Heart left ventricle (tissue), 13 donors: ENCODE data around the gene AKAP13.

ENCODE experiments used
- POLR2A ChIP-seq, 2 donors: fragments of 450-650 bp; IDR thresholded peaks; one replicate each; pipeline ENCODE4 v1.6.1; 2017; ENCODE audit warnings: antibody characterized with exemption in 2 of 2, mild to moderate bottlenecking in 2 of 2, moderate library complexity in 2 of 2
- TF ChIP-seq, protein P1 (sequence below), 12 donors: fragments of 200-600 bp; sonication (generic) in 4 of 12; IDR thresholded peaks; one replicate each; pipeline versions ENCODE4 v1.5.0 to v1.8.0; 2018 to 2022; ENCODE audit warnings: antibody characterized with exemption in 12 of 12, mild to moderate bottlenecking in 5 of 12
- donor health status: ischemic (EF 13 %, LVEDD 7.1; RV severe dilation, severe dysfunction).
- donor health status: DM: no; HTN: yes; CAD: no.
- donor health status: DM: no; HTN: no; CAD: no.
- donor health status: ischemic (EF 25% LVEDD 6.9; RV normal size, moderate dysfunction).
- donor health status: ischemic (EF 25% LVEDD 5.7; RV mildly dilated, moderate dysfunction).
- donor health status: ischemic (EF 35%, LVEDD 5.7; RV mildly dilated, moderate dysfunction).
- donor health status: nonischemic (EF 11% LVEDD 7.7; RV severe dilation, severe dysfunction).
- donor health status: DM: yes; HTN: yes; CAD: no.
- donor health status: PGD.
- donor health status: ischemic (EF 29% LVEDD 5.4; RV normal size, mild dysfunction).
- donor health status: nonischemic (EF 23%, LVEDD 6.1; RV moderate dilation, normal function).

DNA sequence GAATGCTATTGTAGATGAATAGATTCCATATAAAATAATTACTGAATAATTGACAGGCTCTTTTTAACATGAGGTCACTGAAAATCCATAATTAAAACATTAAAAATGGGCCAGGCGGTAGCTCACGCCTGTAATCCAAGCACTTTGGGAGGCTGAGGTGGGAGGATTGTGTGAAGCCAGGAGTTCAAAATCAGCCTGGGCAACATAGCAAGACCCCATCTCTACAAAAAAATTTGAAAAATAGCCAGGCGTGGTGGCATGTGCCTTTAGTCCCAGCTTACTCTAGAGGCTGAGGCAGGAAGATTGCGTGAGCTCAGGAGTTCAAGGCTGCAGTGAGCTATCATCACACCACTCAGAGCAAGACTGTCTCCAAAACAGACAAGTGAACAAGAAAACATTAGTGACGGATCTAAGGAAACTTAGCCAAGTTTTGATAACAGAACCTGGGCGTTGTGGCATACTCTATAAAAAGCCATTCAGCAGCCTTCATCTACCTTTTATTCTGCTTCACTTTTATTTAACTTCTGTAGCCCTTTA lies 303.8 kb downstream of the AKAP13 start:
- TF ChIP-seq, protein P1, sequence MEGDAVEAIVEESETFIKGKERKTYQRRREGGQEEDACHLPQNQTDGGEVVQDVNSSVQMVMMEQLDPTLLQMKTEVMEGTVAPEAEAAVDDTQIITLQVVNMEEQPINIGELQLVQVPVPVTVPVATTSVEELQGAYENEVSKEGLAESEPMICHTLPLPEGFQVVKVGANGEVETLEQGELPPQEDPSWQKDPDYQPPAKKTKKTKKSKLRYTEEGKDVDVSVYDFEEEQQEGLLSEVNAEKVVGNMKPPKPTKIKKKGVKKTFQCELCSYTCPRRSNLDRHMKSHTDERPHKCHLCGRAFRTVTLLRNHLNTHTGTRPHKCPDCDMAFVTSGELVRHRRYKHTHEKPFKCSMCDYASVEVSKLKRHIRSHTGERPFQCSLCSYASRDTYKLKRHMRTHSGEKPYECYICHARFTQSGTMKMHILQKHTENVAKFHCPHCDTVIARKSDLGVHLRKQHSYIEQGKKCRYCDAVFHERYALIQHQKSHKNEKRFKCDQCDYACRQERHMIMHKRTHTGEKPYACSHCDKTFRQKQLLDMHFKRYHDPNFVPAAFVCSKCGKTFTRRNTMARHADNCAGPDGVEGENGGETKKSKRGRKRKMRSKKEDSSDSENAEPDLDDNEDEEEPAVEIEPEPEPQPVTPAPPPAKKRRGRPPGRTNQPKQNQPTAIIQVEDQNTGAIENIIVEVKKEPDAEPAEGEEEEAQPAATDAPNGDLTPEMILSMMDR (IDR thresholded peaks at IDR 0.05), result no peak
- TF ChIP-seq POLR2A (IDR thresholded peaks at IDR 0.05), result no peak
